GM21360 (cell line): ENCODE data around the gene NPEPL1.
"Not testable (repeated sequence)": the region's sequence is repeated elsewhere in the genome, so short reads cannot be mapped to it uniquely, and the experiment has no call there.

Experiments used
- ATAC-seq: cut with Tn5 transposase; IDR thresholded peaks from one replicate; pipeline ENCODE4 v1.9.1; 2021; ENCODE audit warnings: mild to moderate bottlenecking, moderate library complexity; ENCODE audit not compliant: unreplicated experiment

NPEPL1 gene

GRCh38 chr20:58755766-58756449, 63.3 kb downstream of the NPEPL1 start:
- ATAC-seq: no peak

- ATAC-seq: no peak
These were observed 63.8 kb downstream of the NPEPL1 start for GRCh38 chr20:58756450-58756775.

GRCh38 chr20:58757647-58758046, 65.0 kb downstream of the NPEPL1 start:
- ATAC-seq: not testable (repeated sequence)

GRCh38 chr20:58759947-58760346, 67.3 kb downstream of the NPEPL1 start:
- ATAC-seq: no peak

- ATAC-seq: no peak
These were observed 68.3 kb downstream of the NPEPL1 start for GRCh38 chr20:58760856-58761255.

GRCh38 chr20:58762120-58762519, 69.5 kb downstream of the NPEPL1 start:
- ATAC-seq: no peak

GRCh38 chr20:58763076-58763475, 70.5 kb downstream of the NPEPL1 start:
- ATAC-seq: no peak
